Esophagus mucosa (tissue), 1 donor: ENCODE results near the gene FRMD6. TPM values are rescaled to one million over a fixed set of nuclear protein-coding genes. Genes with fewer than 3 reads are reported as not detected.
A peak's percentile ranks its signal among the peaks of the same experiment; 100 is the strongest.
"Not testable (repeated sequence)": the region's sequence is repeated elsewhere in the genome, so short reads cannot be mapped to it uniquely, and the experiment has no call there.

Source experiments
- ATAC-seq: fragments of 200-7000 bp; cut with Tn5 transposase; one replicate; pipeline ENCODE4 v1.9.1; 2020
- total RNA-seq: library from RNA; stranded (reverse); gene quantifications from one replicate; pipeline ENCODE4 v1.2.4, GENCODE V29; 2023
- donor health status: DM: yes; HTN: yes; CAD: no.

FRMD6 gene
- total RNA-seq, 1 donor from 2014 or later: 92.0 TPM

GRCh38 chr14:51630987-51631386, 20.7 kb upstream of the FRMD6 start:
- ATAC-seq: no peak

- ATAC-seq: not testable (repeated sequence)
Measured at GRCh38 chr14:51633298-51633697, 18.4 kb upstream of the FRMD6 start.

- ATAC-seq: no peak
Measured at GRCh38 chr14:51636109-51636508, 15.6 kb upstream of the FRMD6 start.

GRCh38 chr14:51638071-51638944, 13.4 kb upstream of the FRMD6 start:
- no peak for ATAC-seq

GRCh38 chr14:51639668-51640316, 11.9 kb upstream of the FRMD6 start:
- ATAC-seq: no peak

- peak; percentile 48 for ATAC-seq
Measured at GRCh38 chr14:51643140-51643539, 8.6 kb upstream of the FRMD6 start.

- ATAC-seq: no peak
Measured at GRCh38 chr14:51644217-51644933, 7.3 kb upstream of the FRMD6 start.

- no peak for ATAC-seq
Measured at GRCh38 chr14:51648296-51648695, 3.4 kb upstream of the FRMD6 start.

GRCh38 chr14:51650716-51651387, 858 bp upstream of the FRMD6 start:
- no peak for ATAC-seq

- ATAC-seq: peak; percentile 59
Measured at GRCh38 chr14:51652168-51653078, 713 bp downstream of the FRMD6 start.

- ATAC-seq: no peak
Measured at GRCh38 chr14:51653079-51653774, 1.5 kb downstream of the FRMD6 start.

GRCh38 chr14:51653775-51654532, 2.2 kb downstream of the FRMD6 start:
- ATAC-seq: no peak

- ATAC-seq: no peak
Measured at GRCh38 chr14:51654533-51654845, 2.8 kb downstream of the FRMD6 start.

- peak; percentile 47 for ATAC-seq
Measured at GRCh38 chr14:51657762-51658161, 6.1 kb downstream of the FRMD6 start.

- no peak for ATAC-seq
Measured at GRCh38 chr14:51658441-51659173, 6.9 kb downstream of the FRMD6 start.

- ATAC-seq: no peak
Measured at GRCh38 chr14:51660741-51661140, 9.0 kb downstream of the FRMD6 start.

- ATAC-seq: no peak
Measured at GRCh38 chr14:51661504-51661903, 9.8 kb downstream of the FRMD6 start.

GRCh38 chr14:51663783-51664326, 12.1 kb downstream of the FRMD6 start:
- peak; percentile 31 for ATAC-seq

- no peak for ATAC-seq
Measured at GRCh38 chr14:51666070-51666469, 14.4 kb downstream of the FRMD6 start.
